HepG2 (cell line): ENCODE data around the gene RAPGEF6. TPM values are rescaled to one million over a fixed set of nuclear protein-coding genes. Genes with fewer than 3 reads are reported as not detected.

Experiments
- ATAC-seq: fragments of 200-7000 bp; cut with Tn5 transposase; 3 replicates; pipeline ENCODE4 v1.9.1; 2020; ENCODE audit warnings: mild to moderate bottlenecking, moderate library complexity
- BruUV-seq: library from RNA; stranded (reverse); fragments of 400-500 nt; replicated peaks from 2 replicates; lab custom pipeline; 2021; lab: Mats Ljungman, UMichigan
- CTCF ChIA-PET: fragments of 300-600 bp; formaldehyde crosslinking; extraction: SDS; loops from one replicate; lab custom pipeline; 2021; ENCODE audit warnings: low total read pairs, inconsistent platforms, low intra/inter-chr PET ratio; lab: Yijun Ruan, JAX
- POLR2A ChIA-PET: fragments of 350-600 bp; sonication (Branson Sonifier 250); formaldehyde crosslinking; loops from one replicate; lab custom pipeline; 2020; ENCODE audit warnings: antibody characterized with exemption, inconsistent platforms; lab: Yijun Ruan, JAX
- DNase-seq: peaks from one replicate; pipeline ENCODE4 v3.0.0-alpha.2; 2015; ENCODE audit warnings: low spot score
- FAIRE-seq: peaks from 3 replicates; lab custom pipeline; 2011; peaks lifted over from hg19 to GRCh38; lab: Jason Lieb, UNC
- H2AFZ ChIP-seq: one replicate; pipeline ENCODE4 v1.6.1; 2011; ENCODE audit warnings: low read length, inconsistent platforms
- H3K27ac ChIP-seq: fragments of 300-600 bp; 3 replicates; pipeline ENCODE4 v1.8.0; 2011; ENCODE audit warnings: mixed run types, mild to moderate bottlenecking, mixed read lengths, low read length, inconsistent platforms; ENCODE audit not compliant: insufficient read depth; ENCODE audit errors: extremely low read length
- H3K27me3 ChIP-seq, 2 experiments: fragments of 200-600 bp in 1 of 2; 2 replicates in 1 of 2; 3 replicates in 1 of 2; pipeline versions ENCODE4 v1.6.0 to v1.8.0; 2011; ENCODE audit warnings: low read length in 2 of 2, mild to moderate bottlenecking in 2 of 2, moderate library complexity in 2 of 2, inconsistent platforms in 1 of 2; ENCODE audit not compliant: insufficient read depth in 2 of 2, control insufficient read depth in 1 of 2
- H3K36me3 ChIP-seq, 2 experiments: fragments of 200-600 bp in 1 of 2; replicated peaks in 1 of 2; 2 replicates in 1 of 2; 3 replicates in 1 of 2; pipeline versions ENCODE4 v1.5.1 to v1.8.0; 2011; ENCODE audit warnings: low read length in 2 of 2, inconsistent platforms in 1 of 2; ENCODE audit not compliant: insufficient read depth in 2 of 2, control insufficient read depth in 1 of 2
- H3K4me1 ChIP-seq: 2 replicates; pipeline ENCODE4 v1.5.1; 2012; ENCODE audit warnings: low read length, inconsistent platforms; ENCODE audit not compliant: insufficient read depth
- H3K4me2 ChIP-seq: 2 replicates; pipeline ENCODE4 v1.6.0; 2011; ENCODE audit warnings: low read depth, low read length, inconsistent platforms
- H3K4me3 ChIP-seq, 3 experiments: fragments of 200-600 bp in 1 of 3; sonication (generic), shearing (Covaris generic) in 1 of 3; replicated peaks in 1 of 3; 2 replicates each; pipeline ENCODE4 v1.5.1; 2011 to 2016; ENCODE audit warnings: low read length in 3 of 3, inconsistent platforms in 2 of 3, low read depth in 2 of 3, mild to moderate bottlenecking in 2 of 3, control low read depth in 1 of 3, mixed read lengths in 1 of 3; ENCODE audit not compliant: insufficient read depth in 1 of 3
- H3K79me2 ChIP-seq: one replicate; pipeline ENCODE4 v1.6.1; 2011; ENCODE audit warnings: low read length, inconsistent platforms; ENCODE audit not compliant: insufficient read depth
- H3K9ac ChIP-seq: 2 replicates; pipeline ENCODE4 v1.6.0; 2011; ENCODE audit warnings: mild to moderate bottlenecking, low read depth, low read length, inconsistent platforms; ENCODE audit not compliant: insufficient read depth
- H3K9me3 ChIP-seq: 2 replicates; pipeline ENCODE4 v1.5.1; 2012; ENCODE audit warnings: mild to moderate bottlenecking, low read length
- H4K20me1 ChIP-seq: 2 replicates; pipeline ENCODE4 v1.6.0; 2011; ENCODE audit warnings: inconsistent platforms, mild to moderate bottlenecking, low read length, moderate library complexity; ENCODE audit not compliant: insufficient read depth
- AGO1 ChIP-seq: fragments of 200-400 bp; formaldehyde crosslinking; IDR thresholded peaks from 2 replicates; pipeline ENCODE4 v1.6.1; 2017; ENCODE audit warnings: mild to moderate bottlenecking, low read depth, low read length, moderate library complexity; ENCODE audit not compliant: poor library complexity, severe bottlenecking
- AGO2 ChIP-seq: fragments of 200-400 bp; formaldehyde crosslinking; optimal IDR thresholded peaks from 2 replicates; pipeline ENCODE3; 2017; ENCODE audit warnings: mild to moderate bottlenecking, low read depth, low read length, moderate library complexity
- E2F5 ChIP-seq: sonication (generic); formaldehyde crosslinking; conservative IDR thresholded peaks from 2 replicates; pipeline ENCODE4 v1.4.0; 2020; ENCODE audit warnings: missing genetic modification reagents
- EP300 ChIP-seq, 3 experiments: sonication (generic) in 1 of 3; formaldehyde crosslinking in 1 of 3; IDR thresholded peaks; 2 replicates each; pipeline versions ENCODE4 v1.5.1 to v1.6.1; 2011 to 2020; ENCODE audit warnings: low read depth in 2 of 3, low read length in 2 of 3, borderline replicate concordance in 1 of 3, improper control_type of control experiment in 1 of 3, mild to moderate bottlenecking in 1 of 3, missing genetic modification reagents in 1 of 3, moderate library complexity in 1 of 3
- FOXM1 ChIP-seq: sonication (generic); formaldehyde crosslinking; IDR thresholded peaks from 2 replicates; pipeline ENCODE4 v1.5.0; 2020; ENCODE audit warnings: missing genetic modification reagents
- HIVEP1 ChIP-seq: sonication (generic); formaldehyde crosslinking; IDR thresholded peaks from 2 replicates; pipeline ENCODE4 v1.4.0; 2020; ENCODE audit warnings: mild to moderate bottlenecking, missing genetic modification reagents
- MAF1 ChIP-seq: sonication (generic); formaldehyde crosslinking; IDR thresholded peaks from 2 replicates; pipeline ENCODE4 v1.5.0; 2020; ENCODE audit warnings: missing genetic modification reagents, borderline replicate concordance
- NR3C1 ChIP-seq: sonication (generic); formaldehyde crosslinking; IDR thresholded peaks from 2 replicates; pipeline ENCODE4 v1.4.0; 2020; ENCODE audit warnings: missing genetic modification reagents
- RFXANK ChIP-seq: IDR thresholded peaks from 2 replicates; pipeline ENCODE4 v1.6.1; 2016
- STAT6 ChIP-seq: sonication (generic); formaldehyde crosslinking; IDR thresholded peaks from 2 replicates; pipeline ENCODE4 v1.4.0; 2020; ENCODE audit warnings: missing genetic modification reagents, mild to moderate bottlenecking, borderline replicate concordance
- WIZ ChIP-seq: sonication (generic); formaldehyde crosslinking; IDR thresholded peaks from 2 replicates; pipeline ENCODE4 v1.5.1; 2020; ENCODE audit warnings: mild to moderate bottlenecking, missing genetic modification reagents
- YY1 ChIP-seq: IDR thresholded peaks from 2 replicates; pipeline ENCODE4 v1.6.1; 2011; ENCODE audit warnings: low read length, low read depth, moderate library complexity, mild to moderate bottlenecking; ENCODE audit not compliant: insufficient read depth, insufficient replicate concordance
- ZBTB20 ChIP-seq: sonication (generic); formaldehyde crosslinking; IDR thresholded peaks from 2 replicates; pipeline ENCODE4 v1.8.1; 2023; ENCODE audit warnings: missing genetic modification reagents, low read depth, mild to moderate bottlenecking, borderline replicate concordance
- ZBTB26 ChIP-seq: IDR thresholded peaks from 2 replicates; pipeline ENCODE4 v1.6.1; 2016; ENCODE audit warnings: missing compliant biosample characterization, missing genetic modification reagents, borderline replicate concordance
- ZFP62 ChIP-seq: sonication (generic); formaldehyde crosslinking; IDR thresholded peaks from 2 replicates; pipeline ENCODE4 v1.4.0; 2020; ENCODE audit warnings: missing genetic modification reagents
- ZFX ChIP-seq: sonication (generic); formaldehyde crosslinking; IDR thresholded peaks from 2 replicates; pipeline ENCODE4 v1.4.0; 2020; ENCODE audit warnings: mild to moderate bottlenecking, low read depth, missing genetic modification reagents, moderate library complexity
- ZFYVE20 ChIP-seq: sonication (generic); formaldehyde crosslinking; IDR thresholded peaks from 2 replicates; pipeline ENCODE4 v1.8.0; 2023; ENCODE audit warnings: low read depth, mild to moderate bottlenecking, moderate library complexity, missing genetic modification reagents, borderline replicate concordance
- ZNF251 ChIP-seq: sonication (generic); formaldehyde crosslinking; IDR thresholded peaks from 2 replicates; pipeline ENCODE4 v1.9.0; 2021; ENCODE audit warnings: mild to moderate bottlenecking, missing genetic modification reagents
- ZNF589 ChIP-seq: sonication (generic); formaldehyde crosslinking; conservative IDR thresholded peaks from 2 replicates; pipeline ENCODE4 v1.8.0; 2022; ENCODE audit warnings: mild to moderate bottlenecking, moderate library complexity, missing genetic modification reagents
- WGBS: methylation state at CpG from one replicate; pipeline ENCODE4 v1.1.6; 2017; ENCODE audit warnings: low lambda C conversion rate; 5-methylcytosine and 5-hydroxymethylcytosine counted together
- in situ Hi-C: cut with HindIII; loops from 2 replicates; pipeline ENCODE4 v1.10.0; 2017; ENCODE audit warnings: low pct_unique_long_range_greater_than_20kb; ENCODE audit not compliant: extremely low pct_ligation_motif_present
- intact Hi-C: fragments of 100-400 bp; cut with micrococcal nuclease; formaldehyde crosslinking; loops from one replicate; pipeline ENCODE4 v1.10.0; 2022; ENCODE audit not compliant: unreplicated experiment
- polyA plus RNA-seq, 8 experiments: library from polyadenylated mRNA; depleted of rRNA in 3 of 8; stranded (reverse) in 7 of 8; unstranded in 1 of 8; fragments of >200 nt; fragmentation: Illumina TruSeq in 4 of 8; extraction: Trizol in 4 of 8; gene quantifications; 2 replicates each; pipeline versions ENCODE4 v1.2.1 to v1.2.3, GENCODE V29; 2011 to 2016; ENCODE audit warnings: low read depth in 4 of 8, missing spikeins in 1 of 8, mixed read lengths in 1 of 8; ENCODE audit not compliant: insufficient read depth in 1 of 8
- total RNA-seq, 5 experiments: library from RNA; depleted of rRNA; stranded (reverse); fragments of >200 nt; fragmentation: Illumina TruSeq; extraction: Trizol; gene quantifications; 2 replicates each; pipeline ENCODE4 v1.2.3, GENCODE V29; 2016; ENCODE audit warnings: low read depth in 1 of 5

The RAPGEF6 gene
- total and polyA plus RNA-seq, 2 of the 13 experiments (the other 11 are each of a cell fraction or from before 2014, with no cell fraction given), result 7.7 to 24.6 TPM

DNA sequence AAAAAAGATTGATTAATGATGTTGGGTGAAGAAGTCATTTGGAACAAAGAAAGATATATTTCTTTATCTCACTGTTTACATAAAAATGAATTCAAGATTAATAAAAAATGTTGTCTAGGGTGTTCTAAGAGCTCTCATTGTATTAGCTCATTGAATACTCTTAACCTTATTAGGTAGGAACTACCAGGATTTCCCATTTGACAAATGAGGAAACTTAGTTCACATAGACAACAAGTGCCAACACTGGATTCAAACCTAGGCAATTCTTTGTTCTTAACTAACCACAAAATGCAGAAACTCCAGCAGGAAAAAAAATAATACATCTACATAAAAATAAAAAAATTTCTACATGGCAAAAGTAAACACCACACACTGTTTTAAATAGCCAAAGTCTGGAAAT is 175.8 kb downstream of the RAPGEF6 start (continued):
- TF ChIP-seq ZBTB26 (CRISPR knock-in tag) (no peak), STAT6 (CRISPR knock-in tag) (no peak), RFXANK (no peak), FOXM1 (CRISPR knock-in tag) (no peak), MAF1 (CRISPR knock-in tag) (no peak), ZNF589 (no peak)
- TF ChIP-seq, all 625 proteins: peak for 0

DNA sequence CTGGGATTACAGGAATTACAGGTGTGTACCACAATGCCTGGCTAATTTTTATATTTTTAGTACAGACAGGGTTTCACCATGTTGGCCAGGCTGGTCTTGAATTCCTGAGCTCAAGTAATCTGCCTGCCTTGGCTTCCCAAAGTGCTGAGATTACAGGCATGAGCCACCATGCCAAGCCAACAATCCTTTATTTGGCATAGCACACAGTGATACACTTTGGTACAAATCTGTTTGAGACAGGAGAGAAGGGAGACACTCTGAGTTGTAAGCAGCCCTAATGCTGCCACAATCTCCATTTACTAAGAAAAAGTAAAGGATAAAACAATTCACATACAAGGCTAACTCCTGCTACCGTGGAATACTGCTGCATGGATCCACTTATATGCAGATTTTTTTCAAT is 177.8 kb downstream of the RAPGEF6 start:
- POLR2A ChIA-PET, result no interaction called here
- Histone ChIP-seq H3K9ac (no peak overlapping the region), H3K9me3 (no peaks in the 10 kb centered on the region), H2AFZ (no peak overlapping the region), H3K27ac (no peak overlapping the region), H3K4me3 (no peak overlapping the region), H3K36me3 (peaks cover 0 to 40% of the 10 kb centered on the region in 2 experiments; a peak in 4 of 5 replicates), H3K27me3 (no peaks in the 10 kb centered on the region), H3K4me2 (no peak overlapping the region), H3K4me1 (no peaks in the 10 kb centered on the region), H4K20me1 (no peaks in the 10 kb centered on the region), H3K79me2 (no peaks in the 10 kb centered on the region)
- WGBS, result 100% methylated on average over 1 of the region's 1 CpG
- CTCF ChIA-PET, result no interaction called here
- ATAC-seq (no peak), DNase-seq (no peak), FAIRE-seq (no peak)
- in situ Hi-C loops, result no loop called here
- no TSS peak for BruUV-seq
- intact Hi-C loops, result no loop called here
- no peak for TF ChIP-seq E2F5 (CRISPR knock-in tag)
- TF ChIP-seq ZFX (CRISPR knock-in tag), result no peak
- TF ChIP-seq HIVEP1 (CRISPR knock-in tag), result no peak
- TF ChIP-seq ZFYVE20 (CRISPR knock-in tag), result no peak
- no peak for TF ChIP-seq NR3C1 (CRISPR knock-in tag)
- no peak for TF ChIP-seq ZBTB20 (CRISPR knock-in tag)
- TF ChIP-seq YY1, result no peak
- TF ChIP-seq AGO2, result no peak
- TF ChIP-seq EP300 (IDR thresholded peaks at IDR 0.05; ENCODE audit: low read depth in 2 of 2, low read length in 2 of 2), result no peak
- no peak for TF ChIP-seq EP300 (CRISPR knock-in tag; IDR thresholded peaks at IDR 0.05; ENCODE audit: borderline replicate concordance)
- no peak for TF ChIP-seq ZNF251
- TF ChIP-seq WIZ (CRISPR knock-in tag), result no peak
- TF ChIP-seq AGO1, result no peak
- TF ChIP-seq ZFP62 (CRISPR knock-in tag), result no peak
